ENCODE results near the gene FRG2C. TPM values are rescaled to one million over a fixed set of nuclear protein-coding genes. Genes with fewer than 3 reads are reported as not detected.

The FRG2C gene
- total RNA-seq, 1 donor, result not detected

DNA sequence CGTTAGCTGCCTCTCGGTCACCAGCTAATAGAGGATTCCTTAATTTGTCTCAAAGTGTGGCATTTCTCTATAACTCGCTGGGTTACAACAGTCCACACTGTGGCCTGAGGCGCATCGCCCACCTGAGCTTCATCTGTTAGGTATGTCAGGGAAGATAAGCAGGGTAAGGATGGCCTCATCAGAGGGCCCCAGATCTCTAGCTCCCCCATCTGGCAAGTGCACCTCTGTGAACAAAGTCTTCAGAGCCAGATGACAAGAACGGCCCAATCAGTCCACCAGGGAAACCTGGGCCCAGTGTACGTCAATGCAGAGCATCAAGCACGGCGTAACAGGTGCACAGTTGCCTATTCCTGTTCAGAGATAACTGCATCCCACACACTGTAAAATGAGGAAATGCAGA, 23.2 kb downstream of the FRG2C start:
- DNase-seq (ENCODE audit: low read depth), result no peak
- TF ChIP-seq, protein P1, sequence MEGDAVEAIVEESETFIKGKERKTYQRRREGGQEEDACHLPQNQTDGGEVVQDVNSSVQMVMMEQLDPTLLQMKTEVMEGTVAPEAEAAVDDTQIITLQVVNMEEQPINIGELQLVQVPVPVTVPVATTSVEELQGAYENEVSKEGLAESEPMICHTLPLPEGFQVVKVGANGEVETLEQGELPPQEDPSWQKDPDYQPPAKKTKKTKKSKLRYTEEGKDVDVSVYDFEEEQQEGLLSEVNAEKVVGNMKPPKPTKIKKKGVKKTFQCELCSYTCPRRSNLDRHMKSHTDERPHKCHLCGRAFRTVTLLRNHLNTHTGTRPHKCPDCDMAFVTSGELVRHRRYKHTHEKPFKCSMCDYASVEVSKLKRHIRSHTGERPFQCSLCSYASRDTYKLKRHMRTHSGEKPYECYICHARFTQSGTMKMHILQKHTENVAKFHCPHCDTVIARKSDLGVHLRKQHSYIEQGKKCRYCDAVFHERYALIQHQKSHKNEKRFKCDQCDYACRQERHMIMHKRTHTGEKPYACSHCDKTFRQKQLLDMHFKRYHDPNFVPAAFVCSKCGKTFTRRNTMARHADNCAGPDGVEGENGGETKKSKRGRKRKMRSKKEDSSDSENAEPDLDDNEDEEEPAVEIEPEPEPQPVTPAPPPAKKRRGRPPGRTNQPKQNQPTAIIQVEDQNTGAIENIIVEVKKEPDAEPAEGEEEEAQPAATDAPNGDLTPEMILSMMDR (IDR thresholded peaks at IDR 0.05; ENCODE audit: insufficient read depth, low read depth, low read length), result no peak
- H3K4me3 ChIP-seq (ENCODE audit: low read depth, low read length), result no peak overlapping the region

DNA sequence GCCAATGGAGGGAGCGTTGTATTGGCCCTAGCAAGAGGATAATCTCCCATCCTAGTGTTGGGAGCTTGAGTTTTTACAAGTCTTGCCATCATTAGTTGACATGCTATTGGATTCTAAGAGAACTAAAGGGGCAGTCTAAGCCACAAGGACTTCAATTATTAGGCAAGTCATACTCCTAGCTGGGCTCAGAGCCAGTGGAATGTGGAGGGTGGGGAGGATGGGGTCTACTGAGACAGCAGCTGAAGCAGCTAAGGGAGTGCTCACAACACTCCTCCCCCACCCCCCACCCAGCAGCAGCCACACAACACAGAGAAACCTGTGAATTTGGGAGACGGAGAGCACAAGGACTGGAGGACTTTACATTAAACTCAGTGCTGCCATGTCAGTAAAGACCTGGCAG, 27.9 kb downstream of the FRG2C start:
- TF ChIP-seq, protein P1 (IDR thresholded peaks at IDR 0.05; ENCODE audit: insufficient read depth, low read depth, low read length), result no peak
- no peak overlapping the region for H3K4me3 ChIP-seq (ENCODE audit: low read depth, low read length)
- no peak for DNase-seq (ENCODE audit: low read depth)

Small RNA genes within 50 kb of the gene (small RNA-seq; reads per million reads assigned to genes)
- not detected for gene AC108724.2

Other genes starting within 250 kb of the FRG2C start
- 13.5 and 15.5 TPM in 2 replicates for gene ZNF717, start 121.2 kb downstream of the FRG2C start, total RNA-seq